Uterus (tissue), 4 donors: ENCODE results near the gene RHO. TPM values are rescaled to one million over a fixed set of nuclear protein-coding genes. Genes with fewer than 3 reads are reported as not detected.
A peak's percentile ranks its signal among the peaks of the same experiment; 100 is the strongest.

Experiments
- DNase-seq, 2 donors: peaks; one replicate each; pipeline ENCODE4 v3.0.0-alpha.2; 2019 to 2020
- H3K27ac ChIP-seq, 2 donors: fragments of 200-600 bp; sonication (generic); 1 replicate in 1 of 2; 2 replicates in 1 of 2; pipeline ENCODE4 v1.5.1; 2016 to 2018
- H3K27me3 ChIP-seq, 2 donors: fragments of 200-600 bp; sonication (generic); one replicate each; pipeline ENCODE4 v1.5.1; 2018 to 2019; ENCODE audit warnings: control low read depth in 1 of 2
- H3K36me3 ChIP-seq, 2 donors: fragments of 200-600 bp; sonication (generic); one replicate each; pipeline ENCODE4 v1.5.1; 2019; ENCODE audit warnings: control low read depth in 1 of 2
- H3K4me1 ChIP-seq, 2 donors: fragments of 200-600 bp; sonication (generic); one replicate each; pipeline ENCODE4 v1.5.1; 2018 to 2019; ENCODE audit warnings: control low read depth in 1 of 2
- H3K4me3 ChIP-seq, 2 donors: fragments of 200-600 bp; sonication (generic); 1 replicate in 1 of 2; 2 replicates in 1 of 2; pipeline ENCODE4 v1.5.1; 2018 to 2019; ENCODE audit warnings: mild to moderate bottlenecking in 1 of 2
- H3K9me3 ChIP-seq, 2 donors: fragments of 200-600 bp; sonication (generic); one replicate each; pipeline ENCODE4 v1.5.1; 2019; ENCODE audit warnings: control low read depth in 1 of 2
- POLR2A ChIP-seq, 2 donors: fragments of 450-650 bp; IDR thresholded peaks; one replicate each; pipeline ENCODE4 v1.6.1; 2016; ENCODE audit warnings: antibody characterized with exemption in 2 of 2, mild to moderate bottlenecking in 1 of 2, moderate library complexity in 1 of 2
- intact Hi-C: fragments of 100-400 bp; cut with DNase I; formaldehyde crosslinking; loops from one replicate; pipeline ENCODE4 v1.15.1; 2023; ENCODE audit warnings: low total_unique reads
- total RNA-seq, 4 donors: library from RNA; depleted of rRNA in 3 of 4; stranded (reverse); fragments of >200 nt in 3 of 4; gene quantifications; one replicate each; pipeline versions ENCODE4 v1.1.0 to v1.2.4, GENCODE V29; 2014 to 2023
- TF ChIP-seq, protein P1 (sequence below), 4 experiments: fragments of 200-600 bp in 2 of 4; fragments of 450-650 bp in 2 of 4; sonication (generic) in 2 of 4; IDR thresholded peaks; one replicate each; pipeline ENCODE4 v1.5.1; 2016 to 2019; ENCODE audit warnings: antibody characterized with exemption in 4 of 4, mild to moderate bottlenecking in 2 of 4, moderate library complexity in 1 of 4
- donor health status: DM: yes; HTN: yes; CAD: no.

Gene RHO
- total RNA-seq, 4 donors from 2014 or later: 0.34 TPM; not detected in 3

GRCh38 chr3:129505341-129505740 lies 23.1 kb upstream of the RHO start:
- Histone ChIP-seq H3K27ac (no peak overlapping the region), H3K4me3 (no peak overlapping the region), H3K9me3 (no peaks in the 10 kb centered on the region), H3K4me1 (no peaks in the 10 kb centered on the region), H3K27me3 (no peaks in the 10 kb centered on the region), H3K36me3 (no peaks in the 10 kb centered on the region)
- intact Hi-C loops: no loop called here
- TF ChIP-seq, protein P1, sequence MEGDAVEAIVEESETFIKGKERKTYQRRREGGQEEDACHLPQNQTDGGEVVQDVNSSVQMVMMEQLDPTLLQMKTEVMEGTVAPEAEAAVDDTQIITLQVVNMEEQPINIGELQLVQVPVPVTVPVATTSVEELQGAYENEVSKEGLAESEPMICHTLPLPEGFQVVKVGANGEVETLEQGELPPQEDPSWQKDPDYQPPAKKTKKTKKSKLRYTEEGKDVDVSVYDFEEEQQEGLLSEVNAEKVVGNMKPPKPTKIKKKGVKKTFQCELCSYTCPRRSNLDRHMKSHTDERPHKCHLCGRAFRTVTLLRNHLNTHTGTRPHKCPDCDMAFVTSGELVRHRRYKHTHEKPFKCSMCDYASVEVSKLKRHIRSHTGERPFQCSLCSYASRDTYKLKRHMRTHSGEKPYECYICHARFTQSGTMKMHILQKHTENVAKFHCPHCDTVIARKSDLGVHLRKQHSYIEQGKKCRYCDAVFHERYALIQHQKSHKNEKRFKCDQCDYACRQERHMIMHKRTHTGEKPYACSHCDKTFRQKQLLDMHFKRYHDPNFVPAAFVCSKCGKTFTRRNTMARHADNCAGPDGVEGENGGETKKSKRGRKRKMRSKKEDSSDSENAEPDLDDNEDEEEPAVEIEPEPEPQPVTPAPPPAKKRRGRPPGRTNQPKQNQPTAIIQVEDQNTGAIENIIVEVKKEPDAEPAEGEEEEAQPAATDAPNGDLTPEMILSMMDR (IDR thresholded peaks at IDR 0.05): no peak
- TF ChIP-seq POLR2A (IDR thresholded peaks at IDR 0.05): no peak
- no peak for DNase-seq

DNA sequence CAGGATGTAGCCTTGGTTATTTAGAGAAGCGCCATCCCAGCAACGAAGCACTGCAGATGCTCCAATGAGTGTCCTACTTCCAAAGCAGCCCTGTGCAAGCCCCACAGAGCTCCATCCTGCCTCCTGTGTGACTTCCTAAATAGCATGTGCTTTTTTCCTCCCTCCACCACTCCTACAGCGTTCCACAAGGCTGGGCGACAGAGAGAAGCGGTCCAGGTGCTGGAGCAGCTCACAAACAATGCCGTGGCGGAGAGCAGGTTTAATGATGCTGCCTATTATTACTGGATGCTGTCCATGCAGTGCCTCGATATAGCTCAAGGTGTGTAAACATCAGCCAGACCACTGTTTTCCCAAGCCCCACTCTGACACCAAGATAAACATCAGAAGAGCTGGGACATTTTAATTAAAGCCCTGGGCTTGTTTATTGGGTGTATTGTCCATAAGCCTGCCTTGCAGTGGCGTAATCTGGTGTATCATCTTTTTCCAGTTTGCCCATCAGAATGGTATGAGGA lies 22.2 kb upstream of the RHO start:
- Histone ChIP-seq H3K36me3 (no peaks in the 10 kb centered on the region), H3K27ac (no peak overlapping the region)
- intact Hi-C loops: no loop called here

DNA sequence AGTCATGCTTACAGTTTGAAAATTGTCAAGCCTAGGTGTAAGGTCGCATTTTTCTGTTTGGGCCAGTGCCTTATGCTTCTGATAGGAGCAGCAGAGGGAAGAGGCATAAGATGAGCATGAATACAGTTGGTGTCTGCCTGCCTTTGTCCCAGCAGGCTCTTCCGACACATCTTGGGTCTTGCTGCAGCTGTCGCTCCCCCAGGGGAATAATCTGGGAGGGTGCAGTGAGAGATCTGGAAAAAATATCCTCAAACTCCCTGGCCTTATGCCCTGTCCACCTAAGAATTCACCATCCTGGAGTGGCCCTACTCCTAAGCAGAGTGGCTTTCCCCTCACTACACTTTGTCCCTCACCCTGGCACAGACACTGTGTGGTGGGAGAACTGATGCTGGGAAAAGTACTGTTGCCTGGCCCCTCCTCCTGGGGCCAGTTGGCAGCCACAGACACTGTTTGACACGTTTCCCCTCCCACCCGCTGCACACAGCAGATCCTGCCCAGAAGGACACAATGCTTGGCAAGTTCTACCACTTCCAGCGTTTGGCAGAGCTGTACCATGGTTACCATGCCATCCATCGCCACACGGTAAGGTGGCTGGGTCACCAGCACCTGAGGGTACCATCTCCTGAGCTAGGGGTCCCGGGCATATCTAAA lies 21.1 kb upstream of the RHO start:
- intact Hi-C loops: no loop called here
- no peak for TF ChIP-seq POLR2A (IDR thresholded peaks at IDR 0.05)
- TF ChIP-seq, protein P1 (IDR thresholded peaks at IDR 0.05): no peak
- H3K27ac ChIP-seq: no peak overlapping the region
- no peaks in the 10 kb centered on the region for H3K27me3 ChIP-seq
- no peaks in the 10 kb centered on the region for H3K36me3 ChIP-seq
- DNase-seq: peak in 1 of 2 donors; percentile 43
- no peaks in the 10 kb centered on the region for H3K9me3 ChIP-seq
- H3K4me3 ChIP-seq: no peak overlapping the region
- H3K4me1 ChIP-seq: no peaks in the 10 kb centered on the region

More for the DNA sequence above, 22.2 kb upstream of the RHO start:
- no peaks in the 10 kb centered on the region for H3K9me3 ChIP-seq
- H3K4me3 ChIP-seq: no peak overlapping the region
- TF ChIP-seq POLR2A (IDR thresholded peaks at IDR 0.05): no peak
- TF ChIP-seq, protein P1 (IDR thresholded peaks at IDR 0.05): no peak
- DNase-seq: no peak
- H3K27me3 ChIP-seq: no peaks in the 10 kb centered on the region
- H3K4me1 ChIP-seq: no peaks in the 10 kb centered on the region

DNA sequence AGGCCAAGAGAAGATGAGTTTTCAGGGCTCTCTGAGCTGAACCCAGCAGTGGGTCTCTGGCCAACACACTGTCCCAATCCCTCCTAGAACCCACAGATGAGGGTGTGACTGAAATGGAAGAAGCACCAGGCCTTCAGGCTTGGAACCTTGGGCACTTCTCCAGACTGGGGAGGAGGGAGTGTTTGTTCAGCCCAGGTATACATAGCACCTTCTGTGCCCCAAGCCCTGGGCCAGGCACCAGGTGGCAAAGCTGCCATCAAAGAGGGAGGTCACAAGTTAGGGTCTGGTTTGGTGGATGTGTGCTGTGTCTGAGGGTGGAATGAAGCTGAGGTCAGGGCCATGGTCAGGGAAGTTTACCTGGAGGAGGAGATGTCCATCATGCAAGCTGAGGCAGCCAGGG lies 15.8 kb upstream of the RHO start:
- no peak overlapping the region for H3K27ac ChIP-seq
- no peak overlapping the region for H3K4me3 ChIP-seq
- H3K27me3 ChIP-seq: no peaks in the 10 kb centered on the region
- DNase-seq: no peak
- intact Hi-C loops: no loop called here
- no peak for TF ChIP-seq POLR2A (IDR thresholded peaks at IDR 0.05)
- TF ChIP-seq, protein P1 (IDR thresholded peaks at IDR 0.05): no peak
- no peaks in the 10 kb centered on the region for H3K4me1 ChIP-seq
- no peaks in the 10 kb centered on the region for H3K36me3 ChIP-seq
- no peaks in the 10 kb centered on the region for H3K9me3 ChIP-seq

DNA sequence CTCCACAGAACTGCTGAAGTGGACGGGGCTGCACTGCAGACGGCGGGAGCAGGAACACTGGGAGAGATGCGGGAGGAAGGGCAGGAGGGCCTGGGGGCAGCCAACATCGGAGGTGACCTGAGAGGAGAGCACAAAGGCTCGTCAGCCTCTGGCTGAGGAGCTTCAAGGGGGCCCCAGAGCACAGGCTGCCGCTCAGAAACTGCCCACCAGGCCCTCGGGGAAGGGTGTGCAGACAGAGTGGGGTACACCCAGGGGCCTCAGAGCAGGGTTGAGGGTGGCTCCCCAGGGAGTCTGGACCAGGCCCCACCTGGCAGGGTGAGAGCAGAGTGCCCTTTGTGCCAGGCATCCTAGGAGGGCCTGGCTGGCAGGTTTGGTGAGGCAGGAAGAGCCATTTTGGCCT lies 14.7 kb upstream of the RHO start:
- Histone ChIP-seq H3K4me1 (no peaks in the 10 kb centered on the region), H3K36me3 (no peaks in the 10 kb centered on the region), H3K9me3 (no peaks in the 10 kb centered on the region), H3K27ac (no peak overlapping the region), H3K4me3 (no peak overlapping the region), H3K27me3 (no peaks in the 10 kb centered on the region)
- intact Hi-C loops: no loop called here
- DNase-seq: no peak
- TF ChIP-seq, protein P1 (IDR thresholded peaks at IDR 0.05): no peak
- no peak for TF ChIP-seq POLR2A (IDR thresholded peaks at IDR 0.05)
